ENCODE data around the gene JUND.

- TF ChIP-seq CTCF (optimal IDR thresholded peaks at IDR 0.05 in 1 of 3, IDR thresholded peaks at IDR 0.05 in 1 of 3, conservative IDR thresholded peaks at IDR 0.05 in 1 of 3; ENCODE audit: extremely low read depth in 1 of 3, insufficient read depth in 2 of 3, low read length in 3 of 3) (no peak), EZH2 (IDR thresholded peaks at IDR 0.05; ENCODE audit: low read length) (no peak)
Observed at GRCh38 chr19:18329035-18329376, 47.6 kb upstream of the JUND start.
